H1 (cell line): ENCODE data around the gene SGMS2. TPM values are rescaled to one million over a fixed set of nuclear protein-coding genes. Genes with fewer than 3 reads are reported as not detected.

Experiments
- BCL11A ChIP-seq, 2 experiments: IDR thresholded peaks; one replicate each; pipeline ENCODE4 v1.6.1; 2011; ENCODE audit warnings: low read depth in 2 of 2, low read length in 2 of 2, mild to moderate bottlenecking in 2 of 2
- CREB1 ChIP-seq: IDR thresholded peaks from 2 replicates; pipeline ENCODE4 v1.6.1; 2012; ENCODE audit warnings: inconsistent platforms
- EGR1 ChIP-seq: IDR thresholded peaks from 2 replicates; pipeline ENCODE4 v1.6.1; 2011; ENCODE audit warnings: low read depth, low read length, borderline replicate concordance
- JUN ChIP-seq: IDR thresholded peaks from 2 replicates; pipeline ENCODE4 v1.6.1; 2011; ENCODE audit warnings: low read depth, mild to moderate bottlenecking, improper control_type of control experiment, low read length
- KDM5A ChIP-seq: fragments of 200-600 bp; IDR thresholded peaks from 2 replicates; pipeline ENCODE4 v1.7.1; 2012; ENCODE audit warnings: mild to moderate bottlenecking, low read length, inconsistent platforms, mixed read lengths
- NANOG ChIP-seq: IDR thresholded peaks from 2 replicates; pipeline ENCODE4 v1.6.1; 2011; ENCODE audit warnings: low read length, low read depth, mild to moderate bottlenecking, inconsistent platforms; ENCODE audit not compliant: insufficient read depth, poor library complexity, severe bottlenecking
- NRF1 ChIP-seq: IDR thresholded peaks from 2 replicates; pipeline ENCODE4 v1.6.1; 2011; ENCODE audit warnings: mild to moderate bottlenecking, low read depth, low read length, improper control_type of control experiment
- POLR2AphosphoS5 ChIP-seq: IDR thresholded peaks from 2 replicates; pipeline ENCODE4 v1.6.1; 2011; ENCODE audit warnings: low read depth, low read length
- SIRT6 ChIP-seq: IDR thresholded peaks from one replicate; pipeline ENCODE4 v1.7.1; 2012; ENCODE audit warnings: low read length, inconsistent platforms
- polyA plus RNA-seq, 7 experiments: library from polyadenylated mRNA; depleted of rRNA in 3 of 7; stranded (reverse) in 5 of 7; unstranded in 2 of 7; fragments of >200 nt in 5 of 7; fragments of 200-250 nt in 2 of 7; gene quantifications; 1 replicate in 5 of 7; 2 replicates in 1 of 7; 4 replicates in 1 of 7; pipeline versions ENCODE4 v1.2.1 to v1.2.3, GENCODE V29; 2011 to 2013; ENCODE audit warnings: missing spikeins in 2 of 7, mixed read lengths in 2 of 7
- total RNA-seq: library from RNA; stranded (reverse); fragmentation: NEBNext Ultra II Directional; extraction: Animal tissue kit (Norgen Biotek cat#: 25700); gene quantifications from 2 replicates; pipeline ENCODE4 v1.2.1, GENCODE V29; 2021

SGMS2 gene
- total and polyA plus RNA-seq, 2 of the 8 experiments (the other 6 are each of a cell fraction or from before 2014, with no cell fraction given): 0.04 to 1.3 TPM

GRCh38 chr4:107837776-107838618 lies 13.3 kb downstream of the SGMS2 start (continued):
- no peak for TF ChIP-seq NRF1
- TF ChIP-seq SIRT6: no peak
- TF ChIP-seq KDM5A: no peak
- TF ChIP-seq JUN: no peak
- TF ChIP-seq BCL11A (IDR thresholded peaks at IDR 0.05; ENCODE audit: low read depth in 2 of 2, low read length in 2 of 2): no peak
- no peak for TF ChIP-seq CREB1
- no peak for TF ChIP-seq NANOG
- TF ChIP-seq EGR1: no peak
- no peak for TF ChIP-seq POLR2AphosphoS5
